ENCODE data around the gene DUSP22.

- TF ChIP-seq EZH2 (IDR thresholded peaks at IDR 0.05; ENCODE audit: low read depth, unreplicated experiment) (no peak), CTCF (conservative IDR thresholded peaks at IDR 0.05; ENCODE audit: low read depth in 2 of 2) (no peak), CREB1 (CRISPR knock-in tag; IDR thresholded peaks at IDR 0.05; ENCODE audit: low read depth) (no peak), REST (IDR thresholded peaks at IDR 0.05; ENCODE audit: unreplicated experiment) (no peak), POLR2AphosphoS5 (IDR thresholded peaks at IDR 0.05; ENCODE audit: low read depth) (no peak), EZH2phosphoT487 (IDR thresholded peaks at IDR 0.05; ENCODE audit: unreplicated experiment) (no peak), ZNF114 (CRISPR knock-in tag; IDR thresholded peaks at IDR 0.05) (no peak)
These were observed 9.8 kb downstream of the DUSP22 start for GRCh38 chr6:301929-302705.
